Measurements from ENCODE around the gene ARFRP1.

ARFRP1 gene

GRCh38 chr20:63751471-63752271 is 43.9 kb upstream of the ARFRP1 start:
- TF ChIP-seq YY1 (IDR thresholded peaks at IDR 0.05; ENCODE audit: insufficient read depth, insufficient read length), result no peak
- TF ChIP-seq SUZ12 (IDR thresholded peaks at IDR 0.05; ENCODE audit: extremely low read depth, insufficient read depth, insufficient read length), result no peak
- no peak for TF ChIP-seq ZNF274 (IDR thresholded peaks at IDR 0.05; ENCODE audit: low read depth, low read length)
- H3K4me1 ChIP-seq (ENCODE audit: insufficient read depth, insufficient read length), result peaks cover 27% of the 10 kb centered on the region
- no peaks in the 10 kb centered on the region for H3K27me3 ChIP-seq (ENCODE audit: insufficient read depth, insufficient read length)
- peaks cover 23% of the 10 kb centered on the region for H3K36me3 ChIP-seq (ENCODE audit: insufficient read depth, insufficient read length, low read length)
- no peaks in the 10 kb centered on the region for H3K9me3 ChIP-seq (ENCODE audit: insufficient read depth, low read length)
- no peak for DNase-seq (ENCODE audit: low read depth, low spot score)
- peak overlapping the region; percentile 67 for H3K9ac ChIP-seq (ENCODE audit: insufficient read length, low read depth)
- no peak overlapping the region for H3K4me3 ChIP-seq (ENCODE audit: insufficient read length, low read depth)

GRCh38 chr20:63750807-63751470 is 43.2 kb upstream of the ARFRP1 start:
- H3K9me3 ChIP-seq (ENCODE audit: insufficient read depth, low read length), result no peaks in the 10 kb centered on the region
- peaks cover 27% of the 10 kb centered on the region for H3K4me1 ChIP-seq (ENCODE audit: insufficient read depth, insufficient read length)
- peaks cover 28% of the 10 kb centered on the region for H3K36me3 ChIP-seq (ENCODE audit: insufficient read depth, insufficient read length, low read length)
- no peaks in the 10 kb centered on the region for H3K27me3 ChIP-seq (ENCODE audit: insufficient read depth, insufficient read length)
- H3K9ac ChIP-seq (ENCODE audit: insufficient read length, low read depth), result peak overlapping the region; percentile 67
- DNase-seq (ENCODE audit: low read depth, low spot score), result no peak
- H3K4me3 ChIP-seq (ENCODE audit: insufficient read length, low read depth), result no peak overlapping the region
- TF ChIP-seq ZNF274 (IDR thresholded peaks at IDR 0.05; ENCODE audit: low read depth, low read length) (no peak), SUZ12 (IDR thresholded peaks at IDR 0.05; ENCODE audit: extremely low read depth, insufficient read depth, insufficient read length) (no peak), YY1 (IDR thresholded peaks at IDR 0.05; ENCODE audit: insufficient read depth, insufficient read length) (no peak)

GRCh38 chr20:63749597-63750508 is 42.1 kb upstream of the ARFRP1 start:
- TF ChIP-seq ZNF274 (IDR thresholded peaks at IDR 0.05; ENCODE audit: low read depth, low read length) (no peak), SUZ12 (IDR thresholded peaks at IDR 0.05; ENCODE audit: extremely low read depth, insufficient read depth, insufficient read length) (no peak), YY1 (IDR thresholded peaks at IDR 0.05; ENCODE audit: insufficient read depth, insufficient read length) (no peak)
- peaks cover 31% of the 10 kb centered on the region for H3K36me3 ChIP-seq (ENCODE audit: insufficient read depth, insufficient read length, low read length)
- no peak for DNase-seq (ENCODE audit: low read depth, low spot score)
- H3K9ac ChIP-seq (ENCODE audit: insufficient read length, low read depth), result no peak overlapping the region
- H3K4me1 ChIP-seq (ENCODE audit: insufficient read depth, insufficient read length), result peaks cover 31% of the 10 kb centered on the region
- H3K4me3 ChIP-seq (ENCODE audit: insufficient read length, low read depth), result no peak overlapping the region
- H3K9me3 ChIP-seq (ENCODE audit: insufficient read depth, low read length), result no peaks in the 10 kb centered on the region
- H3K27me3 ChIP-seq (ENCODE audit: insufficient read depth, insufficient read length), result no peaks in the 10 kb centered on the region

- TF ChIP-seq SUZ12 (IDR thresholded peaks at IDR 0.05; ENCODE audit: extremely low read depth, insufficient read depth, insufficient read length), result no peak
- no peak for TF ChIP-seq YY1 (IDR thresholded peaks at IDR 0.05; ENCODE audit: insufficient read depth, insufficient read length)
- TF ChIP-seq ZNF274 (IDR thresholded peaks at IDR 0.05; ENCODE audit: low read depth, low read length), result no peak
- H3K36me3 ChIP-seq (ENCODE audit: insufficient read depth, insufficient read length, low read length), result peaks cover 40% of the 10 kb centered on the region
- no peaks in the 10 kb centered on the region for H3K9me3 ChIP-seq (ENCODE audit: insufficient read depth, low read length)
- no peak overlapping the region for H3K4me3 ChIP-seq (ENCODE audit: insufficient read length, low read depth)
- H3K27me3 ChIP-seq (ENCODE audit: insufficient read depth, insufficient read length), result no peaks in the 10 kb centered on the region
- DNase-seq (ENCODE audit: low read depth, low spot score), result no peak
- peaks cover 31% of the 10 kb centered on the region for H3K4me1 ChIP-seq (ENCODE audit: insufficient read depth, insufficient read length)
- no peak overlapping the region for H3K9ac ChIP-seq (ENCODE audit: insufficient read length, low read depth)
Measured at GRCh38 chr20:63748934-63749270, 41.1 kb upstream of the ARFRP1 start.

- TF ChIP-seq YY1 (IDR thresholded peaks at IDR 0.05; ENCODE audit: insufficient read depth, insufficient read length), result no peak
- no peak for TF ChIP-seq ZNF274 (IDR thresholded peaks at IDR 0.05; ENCODE audit: low read depth, low read length)
- TF ChIP-seq SUZ12 (IDR thresholded peaks at IDR 0.05; ENCODE audit: extremely low read depth, insufficient read depth, insufficient read length), result no peak
- DNase-seq (ENCODE audit: low read depth, low spot score), result no peak
- Histone ChIP-seq H3K36me3 (ENCODE audit: insufficient read depth, insufficient read length, low read length) (peaks cover 46% of the 10 kb centered on the region), H3K4me1 (ENCODE audit: insufficient read depth, insufficient read length) (peaks cover 31% of the 10 kb centered on the region), H3K9me3 (ENCODE audit: insufficient read depth, low read length) (no peaks in the 10 kb centered on the region), H3K9ac (ENCODE audit: insufficient read length, low read depth) (peak overlapping the region; percentile 10), H3K4me3 (ENCODE audit: insufficient read length, low read depth) (no peak overlapping the region), H3K27me3 (ENCODE audit: insufficient read depth, insufficient read length) (no peaks in the 10 kb centered on the region)
Measured at GRCh38 chr20:63748070-63748933, 40.5 kb upstream of the ARFRP1 start.

- no peaks in the 10 kb centered on the region for H3K27me3 ChIP-seq (ENCODE audit: insufficient read depth, insufficient read length)
- peaks cover 27% of the 10 kb centered on the region for H3K4me1 ChIP-seq (ENCODE audit: insufficient read depth, insufficient read length)
- H3K9ac ChIP-seq (ENCODE audit: insufficient read length, low read depth), result no peak overlapping the region
- H3K36me3 ChIP-seq (ENCODE audit: insufficient read depth, insufficient read length, low read length), result peaks cover 52% of the 10 kb centered on the region
- no peak for DNase-seq (ENCODE audit: low read depth, low spot score)
- H3K9me3 ChIP-seq (ENCODE audit: insufficient read depth, low read length), result no peaks in the 10 kb centered on the region
- no peak overlapping the region for H3K4me3 ChIP-seq (ENCODE audit: insufficient read length, low read depth)
- no peak for TF ChIP-seq ZNF274 (IDR thresholded peaks at IDR 0.05; ENCODE audit: low read depth, low read length)
- no peak for TF ChIP-seq SUZ12 (IDR thresholded peaks at IDR 0.05; ENCODE audit: extremely low read depth, insufficient read depth, insufficient read length)
- no peak for TF ChIP-seq YY1 (IDR thresholded peaks at IDR 0.05; ENCODE audit: insufficient read depth, insufficient read length)
Measured at GRCh38 chr20:63747622-63748069, 39.9 kb upstream of the ARFRP1 start.
